AG08395 (cell line): ENCODE measurements around the gene SUPT6H.

ENCODE experiments used
- DNase-seq: peaks from one replicate; pipeline ENCODE4 v3.0.0; 2012; ENCODE audit warnings: mixed read lengths, low spot score

The SUPT6H gene

DNA sequence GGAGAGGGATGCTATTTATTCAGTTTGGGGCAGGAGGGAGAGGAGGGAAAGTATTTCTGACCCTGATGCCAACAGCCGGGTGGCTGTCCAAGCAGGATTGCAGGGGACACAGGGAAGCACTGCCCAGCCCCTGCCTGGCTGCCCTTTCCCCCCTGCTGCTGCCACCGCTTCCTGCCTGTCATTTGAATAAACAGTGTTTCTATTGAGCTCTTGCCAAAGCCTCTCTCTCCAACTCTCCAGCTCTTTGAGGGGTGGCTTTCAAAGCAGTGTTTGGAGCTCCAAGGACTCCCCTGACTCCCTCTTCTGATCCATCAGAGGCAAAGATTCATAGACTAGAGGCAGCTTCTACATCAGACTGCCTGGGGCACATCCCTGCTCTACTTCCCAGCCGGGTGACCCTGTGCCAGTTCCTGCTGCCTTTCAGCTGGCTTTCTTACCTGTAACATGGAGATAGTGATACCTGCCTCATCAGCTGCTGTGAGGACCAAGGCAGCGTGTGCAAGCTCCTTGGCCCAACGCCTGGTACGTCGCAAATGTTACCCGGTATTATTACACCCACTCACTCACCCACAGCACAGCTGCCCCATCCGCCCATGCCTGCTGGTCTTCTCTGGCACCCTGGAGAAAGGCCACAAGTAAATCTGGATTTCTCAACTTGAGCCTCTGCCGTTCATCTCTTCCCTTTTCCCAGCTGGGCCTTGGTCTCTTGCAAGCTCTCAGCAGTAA, 40.2 kb downstream of the SUPT6H start:
- no peak for DNase-seq

- no peak for DNase-seq
Measured at GRCh38 chr17:28702752-28703150, 40.7 kb downstream of the SUPT6H start.

GRCh38 chr17:28703552-28704218, 41.7 kb downstream of the SUPT6H start:
- DNase-seq = no peak

GRCh38 chr17:28704219-28704858, 42.3 kb downstream of the SUPT6H start:
- DNase-seq = no peak

DNA sequence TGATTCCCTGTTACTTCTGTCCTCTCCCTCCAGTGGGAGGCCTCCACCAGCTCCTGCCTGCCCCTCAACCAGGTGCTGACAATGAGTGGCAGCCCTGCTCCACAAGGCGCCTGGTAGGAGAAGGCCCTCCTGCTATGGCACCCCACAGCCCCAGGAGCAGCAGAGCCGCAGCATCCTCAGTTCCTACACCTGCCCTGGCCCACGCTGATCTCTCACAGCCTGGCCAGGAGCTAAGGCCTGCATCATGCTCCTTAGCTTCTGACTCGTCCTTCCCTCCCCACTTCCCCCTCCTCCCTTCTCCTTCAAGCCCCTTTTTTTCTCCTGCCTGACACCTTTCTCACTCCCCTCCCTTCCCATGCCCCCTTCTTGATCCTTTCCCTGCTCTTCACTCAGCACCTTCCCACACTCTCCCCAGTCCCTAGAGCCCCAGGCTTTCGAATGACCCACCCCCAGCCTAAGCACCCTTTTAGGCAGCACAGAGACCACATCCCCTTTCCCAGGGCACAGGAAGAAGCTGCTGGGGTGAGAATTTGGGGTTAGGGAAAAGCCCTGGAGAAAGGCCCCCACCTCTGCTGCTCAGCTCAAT, 43.2 kb downstream of the SUPT6H start:
- no peak for DNase-seq

GRCh38 chr17:28705728-28706334, 43.8 kb downstream of the SUPT6H start:
- no peak for DNase-seq

GRCh38 chr17:28706471-28707338, 44.7 kb downstream of the SUPT6H start:
- DNase-seq = no peak

DNA sequence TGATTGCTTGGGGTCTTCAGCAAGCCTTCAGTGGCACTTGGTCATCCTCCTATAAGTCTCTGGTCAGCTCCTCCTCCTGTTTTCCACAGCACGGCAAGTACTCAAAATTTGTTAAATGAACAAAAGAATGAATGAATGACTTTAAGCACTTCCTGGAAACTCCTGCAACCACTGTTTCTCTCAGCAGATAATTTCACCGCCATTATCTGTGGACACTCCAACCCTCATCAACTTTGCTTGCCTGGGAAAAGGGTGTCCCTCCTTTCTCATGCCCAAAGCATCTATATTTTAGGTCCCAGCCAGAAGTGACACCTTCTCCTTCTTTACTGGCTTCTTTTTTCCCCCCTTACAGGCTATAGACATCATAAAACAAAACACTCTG, 45.3 kb downstream of the SUPT6H start:
- DNase-seq = no peak

- peak; percentile 94 for DNase-seq
Measured at GRCh38 chr17:28710861-28711722, 49.1 kb downstream of the SUPT6H start.

- DNase-seq = no peak
Measured at GRCh38 chr17:28711723-28712031, 49.7 kb downstream of the SUPT6H start, which contains the start of gene PROCA1. Gene PROCA1, minus strand, starts transcription at chr17:28711888. Its CDS starts 228 bp downstream, at chr17:28711660.

DNA sequence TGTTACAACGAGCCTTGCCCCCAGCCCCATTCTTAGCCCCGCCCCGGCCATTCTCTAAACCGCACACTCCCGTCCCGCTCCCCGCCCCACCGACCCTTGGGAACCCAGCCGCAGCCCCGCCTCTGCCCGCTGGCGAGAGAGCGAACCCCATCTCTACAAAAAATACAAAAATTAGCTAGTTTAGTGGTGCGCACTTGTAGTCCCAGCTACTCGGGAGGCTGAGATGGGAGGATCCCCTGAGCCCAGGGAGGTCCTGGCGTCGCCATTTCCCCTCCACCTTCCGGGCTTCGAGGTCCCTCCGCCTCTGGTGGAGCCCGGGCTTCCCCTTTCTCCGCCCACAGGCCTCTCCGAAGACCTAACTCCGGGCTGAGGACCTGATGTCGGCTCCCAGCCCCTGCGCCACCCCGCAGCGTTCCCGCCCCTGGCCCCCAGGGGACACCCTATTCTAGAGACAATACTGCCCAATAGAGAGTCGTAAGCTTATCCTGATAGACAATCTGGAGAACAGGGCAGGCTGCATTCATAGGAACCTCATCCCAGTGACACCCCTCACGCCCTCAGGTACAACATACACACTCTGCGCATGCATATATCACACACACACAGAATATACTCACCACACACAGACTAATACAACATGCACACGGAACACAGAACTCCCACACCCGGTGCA, 50.2 kb downstream of the SUPT6H start:
- no peak for DNase-seq

- no peak for DNase-seq
Measured at GRCh38 chr17:28712705-28713415, 50.9 kb downstream of the SUPT6H start.

GRCh38 chr17:28714281-28714680, 52.3 kb downstream of the SUPT6H start:
- no peak for DNase-seq

GRCh38 chr17:28715217-28715616, 53.2 kb downstream of the SUPT6H start:
- DNase-seq = no peak

DNA sequence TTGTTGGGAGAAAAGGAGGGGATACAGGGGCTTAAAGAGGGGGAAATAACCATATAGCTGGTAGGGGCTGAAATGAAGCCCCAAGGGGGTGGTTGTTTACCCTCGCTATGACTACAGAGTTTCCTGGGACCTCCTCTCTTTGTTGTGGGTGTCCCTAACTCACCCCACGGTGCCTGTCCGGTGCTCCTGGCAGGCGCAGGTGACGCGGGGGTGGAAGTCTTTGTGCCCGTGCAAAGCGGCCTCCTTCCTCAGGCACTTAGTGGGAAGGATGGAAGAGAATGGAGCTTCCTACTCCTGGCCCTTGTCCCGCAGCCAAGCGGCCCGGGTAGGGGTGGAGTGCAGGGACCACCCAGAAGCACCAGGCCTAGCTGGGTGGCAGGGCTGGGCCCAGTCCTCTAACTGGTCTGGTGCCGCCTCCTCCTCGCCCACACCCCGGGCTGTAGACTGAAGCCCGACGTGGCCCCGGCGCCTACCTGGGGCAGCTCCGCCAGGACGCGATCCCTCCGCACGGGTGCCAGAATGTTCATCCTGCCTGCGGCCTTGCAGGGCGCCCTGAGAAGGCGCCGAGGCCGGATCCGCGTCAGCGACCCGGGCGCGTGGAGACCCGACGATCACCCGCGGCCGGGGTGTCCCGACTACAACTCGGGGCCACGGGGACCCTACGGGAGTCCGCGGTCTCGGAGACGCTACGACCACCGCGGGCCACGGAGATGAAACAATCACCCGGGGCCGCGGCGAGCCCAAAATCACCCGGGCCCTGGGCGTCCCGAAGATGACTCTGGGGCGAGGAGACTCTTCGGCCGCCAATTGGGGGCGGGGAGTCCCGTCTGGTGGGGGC, 55.0 kb downstream of the SUPT6H start:
- peak; percentile 14 for DNase-seq

- DNase-seq = peak; percentile 68
Measured at GRCh38 chr17:28717578-28718332, 55.8 kb downstream of the SUPT6H start, which contains the start of gene RAB34. Gene RAB34, minus strand, starts transcription at chr17:28717868. Its CDS starts 602 bp downstream, at chr17:28717266.

GRCh38 chr17:28718333-28719020, 56.5 kb downstream of the SUPT6H start:
- DNase-seq = no peak
